IPS-20b (cell line): ENCODE results near the gene TTC39C.
"Not testable (repeated sequence)": the region's sequence is repeated elsewhere in the genome, so short reads cannot be mapped to it uniquely, and the experiment has no call there.

Experiments
- H3K27ac ChIP-seq: one replicate; pipeline ENCODE4 v1.5.1; 2013; ENCODE audit warnings: low read length
- H3K27me3 ChIP-seq: 2 replicates; pipeline ENCODE4 v1.6.1; 2013; ENCODE audit warnings: mild to moderate bottlenecking, low read length, inconsistent platforms; ENCODE audit not compliant: insufficient read depth
- H3K36me3 ChIP-seq: 2 replicates; pipeline ENCODE4 v1.6.1; 2013; ENCODE audit warnings: low read depth, mild to moderate bottlenecking, inconsistent platforms, low read length, moderate library complexity; ENCODE audit not compliant: insufficient read depth
- H3K4me1 ChIP-seq: 2 replicates; pipeline ENCODE4 v1.6.1; 2013; ENCODE audit warnings: mild to moderate bottlenecking, control low read depth, inconsistent platforms, low read length, moderate library complexity; ENCODE audit not compliant: insufficient read depth
- H3K4me3 ChIP-seq: 2 replicates; pipeline ENCODE4 v1.5.1; 2013; ENCODE audit warnings: mild to moderate bottlenecking, low read length, inconsistent platforms
- H3K9ac ChIP-seq: 2 replicates; pipeline ENCODE4 v1.6.1; 2013; ENCODE audit warnings: low read depth, mild to moderate bottlenecking, inconsistent platforms, low read length, moderate library complexity
- H3K9me3 ChIP-seq: 2 replicates; pipeline ENCODE4 v1.6.1; 2013; ENCODE audit warnings: mild to moderate bottlenecking, low read depth, low read length, inconsistent platforms; ENCODE audit not compliant: insufficient read depth

Gene TTC39C

DNA sequence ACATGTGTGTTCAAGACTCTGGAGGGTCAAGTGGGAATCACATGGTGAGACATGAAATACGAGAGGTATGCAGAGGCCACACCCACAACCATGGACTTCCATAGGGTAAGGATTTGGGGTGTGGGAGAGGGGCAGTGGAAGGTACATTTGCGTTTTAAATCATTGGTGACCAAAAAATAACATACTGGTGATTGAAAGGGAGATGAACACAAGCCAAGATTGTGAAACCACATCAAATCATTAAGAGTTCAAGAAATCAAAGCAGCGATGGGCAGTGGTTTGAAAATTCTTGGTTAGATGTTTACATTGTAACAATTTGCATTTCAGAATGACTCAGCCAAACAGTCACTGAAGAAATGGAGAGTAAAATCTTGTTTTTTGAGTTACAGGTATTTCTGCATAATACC, 122.4 kb downstream of the TTC39C start:
- H3K9ac ChIP-seq, result no peak overlapping the region
- H3K27ac ChIP-seq, result no peak overlapping the region
- H3K4me3 ChIP-seq, result no peak overlapping the region
- H3K36me3 ChIP-seq, result peaks cover 10% of the 10 kb centered on the region; the same call in 1 of the 2 replicates
- H3K4me1 ChIP-seq, result peaks cover 13% of the 10 kb centered on the region; the same call in 1 of the 2 replicates
- no peaks in the 10 kb centered on the region for H3K9me3 ChIP-seq
- no peaks in the 10 kb centered on the region for H3K27me3 ChIP-seq

GRCh38 chr18:24138409-24138788, 123.8 kb downstream of the TTC39C start:
- H3K4me3 ChIP-seq, result peak overlapping the region; percentile 73
- H3K4me1 ChIP-seq, result peaks cover 13% of the 10 kb centered on the region; the same call in 1 of the 2 replicates
- H3K36me3 ChIP-seq, result peaks cover 6% of the 10 kb centered on the region
- no peaks in the 10 kb centered on the region for H3K27me3 ChIP-seq
- no peaks in the 10 kb centered on the region for H3K9me3 ChIP-seq
- H3K27ac ChIP-seq, result no peak overlapping the region
- H3K9ac ChIP-seq, result peak overlapping the region; percentile 73; the same call in 1 of the 2 replicates

GRCh38 chr18:24138789-24139616, 124.4 kb downstream of the TTC39C start, which contains the start of gene CABYR:
TSS of gene CABYR (plus strand) at chr18:24139062. CDS start at chr18:24143115, 4,053 bp downstream.
- H3K27ac ChIP-seq, result no peak within 1 kb of the TSS
- H3K9ac ChIP-seq, result peak within 1 kb of the TSS; percentile 73; the same call in 1 of the 2 replicates
- H3K27me3 ChIP-seq, result no peaks in the 10 kb centered on the region
- H3K9me3 ChIP-seq, result no peaks in the 10 kb centered on the region
- peaks cover 4% of the 10 kb centered on the region for H3K36me3 ChIP-seq
- peak within 1 kb of the TSS; percentile 73 for H3K4me3 ChIP-seq
- peaks cover 13% of the 10 kb centered on the region; the same call in 1 of the 2 replicates for H3K4me1 ChIP-seq

DNA sequence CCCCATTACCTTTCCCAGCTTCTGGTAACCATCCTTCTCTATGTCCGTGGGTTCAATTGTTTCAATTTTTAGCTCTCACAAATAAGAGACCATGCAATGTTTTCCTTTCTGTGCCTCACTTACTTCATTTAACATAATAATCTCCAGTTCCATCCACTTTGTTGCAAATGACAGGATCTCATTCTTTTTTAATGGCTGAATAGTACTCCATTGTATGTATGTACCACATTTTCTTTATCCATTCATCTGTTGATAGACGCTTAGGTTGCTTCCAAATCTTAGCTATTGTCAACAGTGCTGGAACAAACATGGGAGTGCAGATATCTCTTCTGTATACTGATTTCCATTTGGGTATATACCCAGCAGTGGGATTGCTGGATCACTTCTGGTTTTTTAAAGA, 126.1 kb downstream of the TTC39C start:
- peaks cover 13% of the 10 kb centered on the region for H3K36me3 ChIP-seq
- no peak overlapping the region for H3K27ac ChIP-seq
- no peaks in the 10 kb centered on the region for H3K9me3 ChIP-seq
- no peaks in the 10 kb centered on the region for H3K27me3 ChIP-seq
- H3K4me3 ChIP-seq, result no peak overlapping the region
- H3K4me1 ChIP-seq, result peaks cover 13% of the 10 kb centered on the region; the same call in 1 of the 2 replicates
- no peak overlapping the region for H3K9ac ChIP-seq

DNA sequence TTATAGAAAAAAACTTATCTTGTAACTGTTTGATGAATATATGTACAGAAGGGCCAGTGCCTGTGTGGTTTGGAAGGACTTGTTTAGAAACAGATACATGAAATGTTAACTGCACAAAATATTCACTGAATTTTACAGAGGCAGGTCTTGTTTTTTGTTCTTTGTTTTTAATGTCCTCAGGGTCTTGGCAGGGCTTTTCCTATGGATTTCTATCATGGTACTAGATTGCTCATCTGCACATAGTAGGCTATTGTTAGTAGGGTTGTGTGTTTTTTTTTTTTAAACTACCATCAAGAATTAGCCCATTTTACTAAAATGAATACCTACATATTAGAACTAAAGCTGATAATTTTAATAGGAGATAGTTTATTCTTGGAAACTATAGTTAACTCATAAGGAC, 127.8 kb downstream of the TTC39C start:
- no peaks in the 10 kb centered on the region for H3K9me3 ChIP-seq
- H3K4me3 ChIP-seq, result no peak overlapping the region
- no peaks in the 10 kb centered on the region for H3K27me3 ChIP-seq
- no peak overlapping the region for H3K9ac ChIP-seq
- peaks cover 1% of the 10 kb centered on the region; the same call in 1 of the 2 replicates for H3K4me1 ChIP-seq
- peaks cover 20% of the 10 kb centered on the region for H3K36me3 ChIP-seq
- no peak overlapping the region for H3K27ac ChIP-seq

GRCh38 chr18:24149591-24149990, 135.0 kb downstream of the TTC39C start:
- not testable (repeated sequence) for H3K4me3 ChIP-seq, H3K9me3 ChIP-seq, H3K4me1 ChIP-seq, H3K27ac ChIP-seq, H3K9ac ChIP-seq, H3K27me3 ChIP-seq
- H3K36me3 ChIP-seq, result peaks cover 36% of the 10 kb centered on the region; the same call in 1 of the 2 replicates

- H3K36me3 ChIP-seq, result peaks cover 41% of the 10 kb centered on the region
- no peak overlapping the region for H3K9ac ChIP-seq
- no peaks in the 10 kb centered on the region for H3K27me3 ChIP-seq
- no peak overlapping the region for H3K27ac ChIP-seq
- no peak overlapping the region for H3K4me3 ChIP-seq
- peaks cover 3% of the 10 kb centered on the region; the same call in 1 of the 2 replicates for H3K4me1 ChIP-seq
- no peaks in the 10 kb centered on the region for H3K9me3 ChIP-seq
Measured at GRCh38 chr18:24153397-24153796, 138.8 kb downstream of the TTC39C start.

DNA sequence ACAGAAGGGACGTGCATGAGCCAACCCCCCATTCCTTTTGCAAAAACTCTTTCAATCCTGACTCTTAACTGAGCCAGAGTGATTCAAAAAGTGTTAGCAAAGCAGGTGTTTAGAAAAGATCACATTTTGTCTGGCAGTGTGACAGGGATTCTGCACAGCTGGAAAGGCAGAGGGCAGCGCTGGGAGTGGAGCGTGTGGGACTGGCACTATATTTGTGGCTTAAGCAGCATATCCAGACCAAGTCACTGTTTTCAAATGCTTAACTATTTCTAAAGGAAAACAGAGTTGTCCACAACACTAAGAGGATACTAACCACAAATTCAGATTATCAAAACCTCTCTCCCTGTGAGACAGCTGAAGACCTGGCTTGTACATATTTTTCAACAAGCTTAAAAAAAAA, 143.3 kb downstream of the TTC39C start:
- no peak overlapping the region for H3K4me3 ChIP-seq
- no peaks in the 10 kb centered on the region for H3K9me3 ChIP-seq
- no peaks in the 10 kb centered on the region for H3K27me3 ChIP-seq
- H3K4me1 ChIP-seq, result peaks cover 3% of the 10 kb centered on the region; the same call in 1 of the 2 replicates
- no peak overlapping the region for H3K27ac ChIP-seq
- H3K9ac ChIP-seq, result no peak overlapping the region
- H3K36me3 ChIP-seq, result peaks cover 76% of the 10 kb centered on the region

- Histone ChIP-seq H3K36me3 (peaks cover 89% of the 10 kb centered on the region), H3K4me1 (peaks cover 3% of the 10 kb centered on the region; the same call in 1 of the 2 replicates), H3K9me3 (no peaks in the 10 kb centered on the region), H3K27ac (no peak overlapping the region), H3K9ac (no peak overlapping the region), H3K27me3 (no peaks in the 10 kb centered on the region), H3K4me3 (no peak overlapping the region)
Measured at GRCh38 chr18:24160086-24160485, 145.5 kb downstream of the TTC39C start.

GRCh38 chr18:24161304-24161703, 146.8 kb downstream of the TTC39C start:
- no peaks in the 10 kb centered on the region for H3K4me1 ChIP-seq
- no peaks in the 10 kb centered on the region for H3K9me3 ChIP-seq
- no peak overlapping the region for H3K9ac ChIP-seq
- no peak overlapping the region for H3K27ac ChIP-seq
- peaks cover 92% of the 10 kb centered on the region for H3K36me3 ChIP-seq
- H3K27me3 ChIP-seq, result no peaks in the 10 kb centered on the region
- H3K4me3 ChIP-seq, result no peak overlapping the region

DNA sequence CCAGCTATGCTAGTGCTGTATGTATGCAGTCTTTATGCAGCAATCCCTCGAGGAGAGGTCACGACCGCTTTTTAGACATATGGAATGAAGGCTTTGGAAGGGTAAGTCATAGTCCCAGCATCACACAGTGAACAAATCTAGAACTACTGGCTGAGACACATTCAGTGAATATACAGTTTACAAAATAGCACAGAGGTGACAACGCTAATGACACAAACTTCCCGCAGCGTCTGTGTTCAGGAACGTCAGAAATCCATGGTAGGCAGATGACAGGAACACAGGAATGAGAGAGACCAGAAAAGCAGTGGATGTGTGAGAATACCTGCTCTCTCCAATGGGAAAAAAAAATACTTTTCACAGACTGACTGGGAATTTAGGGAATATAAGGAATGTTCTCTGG, 153.9 kb downstream of the TTC39C start:
- H3K9ac ChIP-seq, result no peak overlapping the region
- no peaks in the 10 kb centered on the region for H3K4me1 ChIP-seq
- H3K36me3 ChIP-seq, result peaks cover 64% of the 10 kb centered on the region
- no peak overlapping the region for H3K27ac ChIP-seq
- no peaks in the 10 kb centered on the region for H3K27me3 ChIP-seq
- H3K4me3 ChIP-seq, result no peak overlapping the region
- no peaks in the 10 kb centered on the region for H3K9me3 ChIP-seq

DNA sequence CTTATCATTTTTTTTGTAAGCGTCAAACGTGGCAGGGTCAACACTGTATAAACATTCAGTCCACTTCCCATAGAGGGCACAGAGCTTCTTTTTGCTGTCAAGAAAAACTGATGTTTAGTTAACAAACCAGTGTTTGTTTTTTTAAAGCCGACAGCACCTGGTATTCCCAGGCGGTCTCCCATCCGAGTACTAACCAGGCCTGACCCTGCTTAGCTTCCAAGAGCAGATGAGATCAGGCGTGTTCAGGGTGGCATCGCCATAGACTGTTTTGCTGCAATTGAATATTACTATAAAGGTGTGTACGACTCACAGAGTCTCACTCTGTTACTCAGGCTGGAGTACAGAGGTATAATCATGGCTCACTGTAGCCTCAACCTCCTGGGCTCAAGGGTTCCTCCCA, 155.8 kb downstream of the TTC39C start:
- no peaks in the 10 kb centered on the region for H3K27me3 ChIP-seq
- no peaks in the 10 kb centered on the region for H3K9me3 ChIP-seq
- peaks cover 57% of the 10 kb centered on the region for H3K36me3 ChIP-seq
- H3K9ac ChIP-seq, result no peak overlapping the region
- H3K4me3 ChIP-seq, result no peak overlapping the region
- no peak overlapping the region for H3K27ac ChIP-seq
- no peaks in the 10 kb centered on the region for H3K4me1 ChIP-seq
